Stimulated activated CD8-positive, alpha-beta memory T cell treated with anti-CD3 and anti-CD28 coated beads, Interleukin-4, amount 100 ng/mL, for 4 hours (primary cell): Measurements from ENCODE around the gene SCAP.
"Not testable (repeated sequence)": the region's sequence is repeated elsewhere in the genome, so short reads cannot be mapped to it uniquely, and the experiment has no call there.

Source experiments
- DNase-seq, 2 donors: peaks; one replicate each; pipeline ENCODE4 v3.0.0-alpha.2; 2020; ENCODE audit warnings: low read depth in 2 of 2, low spot score in 1 of 2

SCAP gene

GRCh38 chr3:47399531-47400270 is 76.0 kb downstream of the SCAP start:
- no peak for DNase-seq

DNA sequence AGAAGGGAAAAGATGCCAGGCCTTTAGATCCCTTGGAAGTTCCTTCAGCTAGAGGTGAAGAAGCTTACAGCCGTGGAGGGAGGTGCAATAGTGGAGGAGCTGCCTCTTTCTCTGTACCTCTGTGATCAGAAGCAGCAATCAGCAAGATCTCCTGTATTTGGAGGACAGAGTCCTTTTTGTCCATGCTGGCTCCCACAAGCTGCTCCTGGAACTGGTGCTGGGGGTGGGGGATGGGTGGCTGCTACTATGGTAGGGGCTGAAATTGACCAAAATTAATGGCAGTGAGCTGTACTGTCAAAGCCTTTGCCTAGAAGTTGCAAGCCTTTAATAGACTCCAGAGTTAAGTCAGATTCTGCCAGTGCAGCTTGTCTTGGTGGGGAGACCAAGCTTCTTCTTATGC is 76.7 kb downstream of the SCAP start:
- DNase-seq: no peak

- DNase-seq: no peak
Observed at GRCh38 chr3:47398228-47398627, 77.5 kb downstream of the SCAP start.

GRCh38 chr3:47394881-47395280 is 80.9 kb downstream of the SCAP start:
- DNase-seq: no peak

DNA sequence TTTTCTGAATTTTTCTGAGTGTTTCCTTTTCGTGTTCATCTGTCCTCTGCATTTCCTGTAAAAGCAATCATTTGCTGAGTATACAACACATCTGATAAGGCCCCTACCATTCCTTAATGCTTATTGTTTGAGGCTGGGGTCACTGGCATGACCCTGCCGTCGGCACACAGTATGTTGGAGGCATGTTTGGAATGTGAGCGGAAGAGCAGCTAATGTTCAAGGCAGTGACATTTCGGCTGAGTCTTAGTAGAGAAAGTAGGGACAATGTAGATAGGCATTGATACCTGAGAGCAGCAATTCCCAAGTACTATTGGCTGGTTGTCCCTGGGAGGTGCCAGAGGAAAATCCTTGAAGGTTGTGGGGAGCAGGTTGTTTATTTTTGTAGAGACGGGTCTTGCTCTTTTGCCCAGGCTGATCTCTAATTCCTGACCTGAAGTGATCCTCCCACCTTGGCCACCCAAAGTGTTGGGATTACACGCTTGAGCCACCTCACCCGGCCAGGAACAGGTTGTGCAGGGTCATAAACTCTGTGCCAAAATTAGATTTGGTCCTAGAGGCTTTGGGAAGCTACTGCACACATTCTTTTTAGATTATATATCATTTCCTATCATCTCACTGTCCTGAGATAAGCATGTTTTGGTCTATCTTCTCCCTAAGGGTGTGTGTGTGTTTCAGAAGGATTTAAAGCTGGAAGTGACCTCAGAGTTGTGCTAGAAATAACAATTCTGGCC is 81.4 kb downstream of the SCAP start:
- no peak for DNase-seq

DNA sequence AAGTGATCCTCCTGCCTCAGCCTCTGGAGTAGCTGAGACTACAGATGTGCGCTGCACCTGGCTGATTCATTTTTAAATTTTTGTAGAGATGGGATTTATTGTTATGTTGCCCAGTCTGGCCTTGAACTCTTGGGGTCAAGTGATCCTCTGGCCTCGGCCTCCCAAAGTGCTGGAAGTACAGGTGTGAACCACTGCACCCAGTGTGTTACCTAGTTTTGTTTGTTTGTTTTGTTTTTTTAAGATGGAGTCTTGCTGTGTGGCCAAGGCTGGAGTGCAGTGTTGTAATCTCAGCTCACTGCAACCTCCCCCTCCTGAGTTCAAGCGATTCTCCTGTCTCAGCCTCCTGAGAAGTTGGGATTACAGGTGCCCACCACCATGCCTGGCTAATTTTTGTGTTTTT is 82.8 kb downstream of the SCAP start:
- no peak for DNase-seq

DNA sequence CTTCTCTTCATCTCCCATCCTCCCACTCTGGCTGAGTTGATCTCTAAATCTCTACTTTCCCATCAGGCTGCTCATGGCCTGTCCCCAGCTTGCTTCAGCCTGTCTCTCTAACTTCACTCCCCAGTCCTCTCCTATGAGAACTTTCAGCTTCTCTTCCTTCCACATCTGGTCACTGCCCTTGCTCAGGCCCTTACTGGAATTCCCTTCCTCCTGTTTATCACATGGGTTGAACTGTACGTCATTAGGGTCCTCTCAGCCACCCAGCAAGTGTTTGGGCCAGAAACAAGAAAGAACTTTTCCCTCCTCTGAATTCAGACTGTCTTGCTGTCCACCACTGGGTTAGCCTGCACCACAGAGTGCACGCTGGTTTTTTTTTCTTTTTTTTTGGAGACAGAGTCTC is 89.9 kb downstream of the SCAP start:
- no peak for DNase-seq

- DNase-seq: no peak
Observed at GRCh38 chr3:47385007-47385406, 90.7 kb downstream of the SCAP start.

GRCh38 chr3:47384425-47384824 is 91.3 kb downstream of the SCAP start:
- no peak for DNase-seq

DNA sequence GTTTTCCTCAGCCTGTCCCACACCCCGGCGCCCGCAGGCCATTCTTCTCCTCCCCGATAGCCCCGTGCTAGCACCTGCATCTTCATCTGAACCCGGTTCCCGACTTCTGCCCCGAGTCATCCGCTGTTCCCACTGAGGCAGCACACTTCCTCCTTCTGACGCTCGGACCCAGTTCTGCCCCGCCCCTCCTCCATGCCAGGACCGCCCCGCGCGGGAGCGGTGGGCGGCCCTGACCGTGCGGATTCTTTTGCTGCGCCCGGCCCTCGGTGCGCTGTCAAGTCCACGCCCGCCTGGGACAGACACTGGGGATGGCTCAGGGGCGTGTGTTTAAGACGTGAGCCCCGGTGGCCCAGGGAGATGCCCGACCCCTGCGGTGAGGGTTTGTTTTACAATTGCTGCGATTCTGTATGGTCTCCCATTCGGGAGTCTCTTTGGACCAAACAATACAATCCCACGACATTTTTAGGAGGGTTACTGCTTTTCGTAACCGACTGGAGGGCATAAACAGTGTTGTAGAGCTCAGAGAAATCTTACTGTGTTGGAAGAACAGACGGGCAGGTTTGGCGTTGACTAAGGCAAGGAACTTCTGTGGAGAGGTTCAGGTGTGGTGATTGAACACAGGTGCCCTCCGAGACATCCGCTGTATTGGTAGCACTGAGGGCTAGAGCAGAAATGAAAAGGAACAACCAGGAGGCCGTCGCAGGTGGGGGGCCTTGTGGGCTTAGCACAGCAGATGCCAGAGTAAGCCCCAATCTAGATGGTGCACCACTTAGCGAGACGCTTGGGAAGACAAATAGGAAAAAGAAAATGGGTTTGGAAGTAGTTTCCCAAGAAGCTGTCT is 94.2 kb downstream of the SCAP start:
- peak; percentile 35 to 60 for DNase-seq

DNA sequence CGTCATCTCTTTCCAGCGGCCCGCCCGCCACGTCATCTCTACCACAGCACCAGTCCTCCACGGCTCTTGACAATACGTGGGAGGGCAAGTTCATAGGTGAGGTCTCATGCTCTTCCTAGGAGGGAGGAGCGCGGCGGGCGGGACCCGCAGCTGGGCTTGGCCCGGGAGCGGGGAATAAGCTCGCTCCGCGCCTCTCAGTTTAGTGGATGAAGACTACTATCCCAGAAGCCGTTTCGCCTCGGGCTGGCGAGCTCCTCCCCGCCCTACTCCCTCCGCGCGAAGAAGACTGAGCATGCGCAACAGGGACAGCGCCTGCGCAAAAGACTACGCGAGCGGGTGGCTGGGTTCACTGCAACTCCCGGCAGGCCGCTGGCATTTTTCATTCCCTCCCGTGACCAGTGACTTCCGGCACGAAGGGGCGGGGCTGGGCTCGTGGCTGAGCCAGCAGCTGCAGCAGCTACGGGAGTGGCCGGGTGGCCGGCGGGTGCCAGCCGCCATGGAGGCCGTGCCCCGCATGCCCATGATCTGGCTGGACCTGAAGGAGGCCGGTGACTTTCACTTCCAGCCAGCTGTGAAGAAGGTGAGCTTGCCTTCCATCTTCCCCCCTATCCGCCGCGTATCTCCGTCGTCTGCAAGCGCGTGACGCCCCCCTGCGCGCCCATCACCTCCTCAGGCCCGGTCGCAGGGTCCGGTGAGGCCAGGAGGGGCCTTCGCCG is 95.0 kb downstream of the SCAP start, which contains the start of gene PTPN23:
TSS of gene PTPN23 (plus strand) at position 421 of the 716 bp plus-strand sequence. CDS start at position 497, 76 bp downstream.
- DNase-seq: peak; percentile 95 to 99

DNA sequence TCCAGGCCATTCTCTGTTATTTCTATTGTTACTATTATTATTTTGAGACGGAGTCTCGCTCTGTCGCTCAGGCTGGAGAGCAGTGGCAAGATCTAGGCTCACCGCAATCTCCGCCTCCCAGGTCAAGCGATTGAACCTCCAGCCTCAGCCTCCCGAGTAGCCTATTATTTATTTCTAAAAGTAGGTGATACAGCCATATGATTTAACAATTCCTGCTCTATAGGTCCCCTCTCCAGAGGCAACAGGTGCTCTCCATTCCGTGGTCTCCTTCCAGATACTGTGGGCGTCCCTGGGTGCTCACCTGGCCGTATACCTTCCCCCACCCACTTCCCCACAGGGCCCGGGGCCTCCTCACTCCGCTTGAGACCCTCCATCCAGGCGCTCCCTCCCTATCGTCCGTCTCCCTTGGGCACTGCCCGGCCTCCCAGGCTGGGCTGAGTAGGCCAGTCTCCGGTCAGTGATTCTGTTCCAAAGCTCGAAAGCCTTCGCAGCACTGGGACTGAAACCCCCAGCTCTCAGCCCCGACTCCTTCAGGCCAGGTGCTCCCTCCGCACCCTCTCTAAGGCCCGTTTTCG is 95.6 kb downstream of the SCAP start:
- no peak for DNase-seq

DNA sequence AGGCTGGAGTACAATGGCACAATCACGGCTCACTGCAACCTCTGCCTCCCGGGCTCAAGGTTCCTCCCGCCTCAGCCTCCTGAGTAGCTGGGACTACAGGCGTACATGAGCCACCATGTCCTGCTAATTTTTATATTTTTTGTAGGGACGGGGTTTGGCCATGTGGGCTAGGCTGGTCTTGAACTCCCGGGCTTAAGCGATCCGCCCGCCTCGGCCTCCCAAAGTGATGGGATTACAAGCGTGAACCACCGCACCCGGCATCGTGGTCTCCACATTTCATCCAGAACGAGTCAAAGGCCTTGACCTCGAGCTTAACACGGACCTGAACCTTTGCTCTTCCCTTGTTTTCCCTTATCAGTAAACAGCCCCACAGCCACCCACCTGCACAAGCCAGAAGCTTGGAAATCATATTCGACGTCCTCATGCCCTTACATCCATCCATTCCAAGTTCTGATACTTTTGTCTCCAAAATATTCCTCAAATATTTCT is 96.3 kb downstream of the SCAP start:
- no peak for DNase-seq

GRCh38 chr3:47378869-47379268 is 96.9 kb downstream of the SCAP start:
- no peak for DNase-seq

GRCh38 chr3:47377186-47377585 is 98.6 kb downstream of the SCAP start:
- no peak for DNase-seq

DNA sequence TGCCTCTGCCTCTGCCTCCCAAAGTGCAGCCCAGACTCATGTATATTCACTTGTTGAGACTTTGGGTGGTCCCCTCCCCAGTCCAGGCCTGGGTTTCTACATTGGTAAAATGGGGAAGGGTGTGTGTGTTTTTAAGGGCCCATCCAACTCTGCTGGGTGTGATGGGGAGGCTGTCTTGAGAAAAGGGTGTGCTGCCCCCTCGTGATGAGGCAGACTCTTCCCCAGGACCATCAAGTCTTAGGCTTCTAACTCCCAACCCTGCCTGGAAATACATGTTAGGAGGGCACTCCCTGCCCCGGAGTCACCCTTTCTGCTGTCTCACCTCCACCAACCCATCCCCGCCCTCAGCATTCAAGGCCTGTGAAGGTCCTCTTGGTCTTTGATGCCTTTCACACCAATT is 99.3 kb downstream of the SCAP start:
- no peak for DNase-seq

DNA sequence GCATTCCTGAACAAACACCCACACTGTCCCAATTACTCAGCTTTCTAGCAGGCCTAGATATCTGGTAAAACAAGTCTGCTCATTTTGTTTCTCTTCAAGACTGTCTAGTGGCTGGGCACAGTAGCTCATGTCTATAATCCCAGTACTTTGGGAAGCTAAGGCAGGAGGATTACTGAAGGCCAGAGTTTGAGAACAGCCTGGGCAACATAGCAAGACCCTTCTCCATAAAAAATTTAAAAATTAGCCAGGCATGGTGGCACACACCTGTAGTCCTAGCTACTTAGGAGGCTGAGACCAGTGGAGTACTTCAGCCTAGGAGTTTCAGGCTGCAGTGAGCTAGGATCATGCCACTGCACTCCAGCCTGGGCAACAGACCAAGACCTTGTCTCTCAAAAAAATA is 101.2 kb downstream of the SCAP start:
- no peak for DNase-seq

DNA sequence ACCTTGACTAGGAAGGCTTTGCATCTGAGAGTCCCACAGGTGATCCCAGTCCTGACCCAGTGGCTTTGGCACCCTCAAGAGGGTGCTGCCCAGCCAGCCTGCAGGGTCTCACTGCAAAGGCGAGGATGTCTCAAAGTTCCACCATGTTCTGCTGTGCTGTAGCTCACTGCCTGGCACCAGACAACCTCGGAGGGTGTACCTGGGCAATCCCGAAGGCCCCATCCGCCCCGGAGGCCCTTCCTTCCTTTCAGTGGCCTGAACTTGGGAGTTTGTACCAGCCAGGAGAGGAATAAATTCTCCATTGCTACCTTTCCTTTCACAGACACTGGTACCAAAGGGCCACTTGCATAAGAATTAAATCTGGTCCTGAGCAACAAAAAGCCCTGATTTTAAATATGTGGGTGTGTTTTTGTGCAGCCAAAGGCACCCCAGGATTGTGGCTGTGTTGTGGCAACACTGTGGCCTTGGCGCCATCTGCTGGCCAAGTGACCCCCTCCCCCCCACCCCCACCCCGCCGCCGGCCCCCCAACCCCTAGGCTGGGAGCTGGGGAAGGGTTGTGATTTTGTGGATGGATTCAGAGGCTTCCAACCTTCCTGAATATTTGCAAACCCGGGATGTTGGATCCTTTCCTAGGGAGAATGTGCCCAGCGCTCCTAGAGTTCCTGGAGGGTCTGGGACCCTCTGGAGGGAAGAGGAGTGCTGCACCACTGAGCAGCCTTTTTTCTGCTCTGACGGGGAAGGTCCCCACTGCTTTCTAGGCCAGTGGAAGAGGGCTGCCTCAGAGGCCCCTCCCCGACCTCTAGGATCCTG is 104.6 kb downstream of the SCAP start:
- DNase-seq: no peak

DNA sequence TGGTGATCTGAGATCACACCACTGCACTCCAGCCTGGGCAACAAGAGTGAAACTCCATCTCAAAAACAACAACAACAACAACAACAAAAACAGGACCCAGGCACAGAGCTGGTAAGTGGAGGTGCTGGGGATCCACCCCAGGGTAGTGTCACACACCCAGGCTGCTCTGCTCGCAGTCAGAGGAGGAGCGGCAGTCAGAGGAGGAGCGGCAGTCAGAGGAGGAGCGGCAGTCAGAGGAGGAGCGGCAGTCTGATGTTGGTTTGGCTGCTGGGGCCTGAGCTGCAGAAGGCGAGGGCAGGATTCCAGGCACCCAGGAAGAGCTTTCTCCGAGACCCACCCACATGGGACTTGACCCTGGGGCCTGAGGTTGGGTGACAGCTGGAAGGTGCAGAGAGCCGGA is 105.7 kb downstream of the SCAP start:
- DNase-seq: not testable (repeated sequence)

DNA sequence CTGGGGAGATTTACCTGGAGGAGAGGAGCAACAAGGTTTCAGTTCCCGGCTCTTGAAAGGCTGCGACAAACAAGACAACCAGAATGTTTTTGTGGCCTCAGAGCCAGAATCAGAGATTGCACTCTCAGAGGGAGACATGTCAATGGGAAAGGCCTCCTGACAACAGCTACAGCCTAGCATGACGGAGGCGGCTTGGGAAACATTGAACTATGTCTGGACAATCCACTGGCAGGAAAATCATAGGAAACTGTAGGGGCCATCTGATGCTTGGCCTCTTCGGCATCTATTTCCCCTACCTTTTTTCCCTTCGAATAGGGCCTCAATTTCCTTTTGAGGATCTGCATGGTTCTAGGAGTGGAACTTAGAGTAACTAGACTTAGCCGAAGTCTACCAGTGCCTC is 108.1 kb downstream of the SCAP start:
- no peak for DNase-seq
